Right renal pelvis (tissue), 4 donors: Measurements from ENCODE around the gene DET1. TPM values are rescaled to one million over a fixed set of nuclear protein-coding genes. Genes with fewer than 3 reads are reported as not detected.
"Not testable (repeated sequence)": the region's sequence is repeated elsewhere in the genome, so short reads cannot be mapped to it uniquely, and the experiment has no call there.

Source experiments
- DNase-seq, 4 donors: peaks; one replicate each; pipeline ENCODE4 v3.0.0-alpha.2; 2013; ENCODE audit warnings: low read depth in 4 of 4, low spot score in 3 of 4, missing footprints in 1 of 4
- polyA plus RNA-seq, 4 donors: library from polyadenylated mRNA; unstranded; fragments of 120-200 nt; gene quantifications; one replicate each; pipeline ENCODE4 v1.2.1, GENCODE V29; 2013; ENCODE audit not compliant: insufficient read length in 4 of 4

DET1 gene
- polyA plus RNA-seq, 4 donors: 12.0 to 15.0 (median 14.5) TPM

DNA sequence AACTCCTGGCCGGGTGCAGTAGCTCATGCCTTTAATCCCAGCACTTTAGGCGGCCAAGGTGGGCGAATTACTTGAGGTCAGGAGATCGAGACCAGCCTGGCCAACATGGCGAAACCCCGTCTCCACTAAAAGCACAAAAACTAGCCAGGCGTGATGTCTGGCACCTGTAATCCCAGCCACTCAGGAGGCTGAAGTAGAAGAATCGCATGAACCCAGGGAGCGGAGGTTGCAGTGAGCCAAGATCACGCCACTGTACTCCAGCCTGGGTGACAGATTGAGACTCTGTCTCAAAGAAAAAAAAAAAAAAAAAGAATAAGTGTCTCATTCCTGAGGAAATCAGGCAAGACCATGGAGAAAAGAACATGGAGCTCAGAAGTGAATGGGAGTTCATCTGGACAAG is 77.8 kb downstream of the DET1 start:
- not testable (repeated sequence) for DNase-seq

DNA sequence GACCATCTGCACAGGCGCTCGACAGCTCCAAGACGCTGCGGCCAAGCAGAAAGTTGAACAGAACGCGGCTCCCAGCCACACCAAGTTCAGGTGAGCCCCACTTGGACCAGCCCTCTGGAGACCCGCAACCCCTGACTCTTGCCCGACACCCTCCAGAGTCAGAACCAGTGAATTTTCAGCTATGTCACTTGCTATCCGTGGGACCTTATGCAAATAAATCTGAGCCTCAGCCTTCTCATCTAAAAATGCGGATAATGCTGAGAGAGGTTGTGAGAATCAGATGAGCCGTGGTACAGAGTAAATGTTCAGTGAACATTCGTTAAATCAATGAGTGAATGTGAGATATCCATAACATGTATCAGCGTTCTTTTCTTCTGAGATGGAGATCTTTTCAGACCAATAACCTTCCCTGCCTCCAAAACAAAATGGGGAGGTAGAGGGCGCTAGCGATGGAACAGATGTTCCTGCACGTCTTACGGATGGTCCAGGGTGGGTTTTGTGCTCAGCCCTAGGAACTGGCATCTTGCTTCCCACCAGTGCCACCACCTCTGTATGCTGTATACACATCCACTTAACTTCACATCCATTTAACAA is 78.4 kb downstream of the DET1 start:
- DNase-seq: no peak

DNA sequence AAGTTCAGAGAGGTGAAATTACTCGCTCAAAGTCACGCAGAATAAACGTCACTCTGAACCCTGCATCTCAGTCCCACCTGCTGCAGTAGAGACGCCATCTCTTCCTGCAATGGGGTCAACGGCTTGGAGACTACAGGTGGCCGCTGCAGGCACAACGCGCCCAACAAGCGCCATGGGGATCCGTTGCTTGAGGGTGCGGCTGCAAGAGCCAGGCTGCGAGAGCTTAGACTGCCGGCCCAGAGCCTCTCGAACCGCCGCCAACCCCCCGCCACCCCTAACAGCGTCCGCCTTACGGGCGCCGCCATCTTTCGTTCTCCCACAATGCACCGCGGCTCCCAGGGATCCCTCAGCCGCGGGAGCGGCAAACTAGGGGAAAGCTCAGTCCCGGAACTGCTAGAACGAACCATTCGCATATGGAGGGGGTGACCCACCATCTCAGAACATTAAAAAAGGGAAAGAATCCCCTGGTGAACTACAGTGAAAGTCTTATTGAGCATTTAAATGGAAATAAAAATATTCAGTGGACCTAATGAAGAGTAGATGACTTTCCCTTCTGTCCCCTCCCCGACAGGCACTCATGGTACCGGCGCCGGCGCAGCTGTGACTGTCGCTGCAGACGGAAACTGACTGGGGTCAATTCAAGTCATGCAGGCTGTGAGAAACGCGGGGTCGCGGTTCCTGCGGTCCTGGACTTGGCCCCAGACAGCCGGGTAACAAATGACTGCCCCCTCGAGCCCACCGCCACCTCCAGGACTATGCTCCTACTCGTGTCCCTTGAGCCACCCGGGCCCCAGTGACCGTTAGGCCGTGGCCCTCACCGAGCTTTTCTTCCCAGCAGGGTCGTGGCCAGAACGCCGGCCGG is 79.2 kb downstream of the DET1 start, which contains the start of the genes MRPL46 and MRPS11:
Gene MRPL46 (minus strand): TSS at position 316 of the 862 bp plus-strand sequence. CDS start 11 bp downstream, at position 305.
Gene MRPS11 (plus strand): TSS at position 636 of the 862 bp plus-strand sequence. CDS start 10 bp downstream, at position 646.
- DNase-seq: peak; percentile 84 to 90 (median 86)

DNA sequence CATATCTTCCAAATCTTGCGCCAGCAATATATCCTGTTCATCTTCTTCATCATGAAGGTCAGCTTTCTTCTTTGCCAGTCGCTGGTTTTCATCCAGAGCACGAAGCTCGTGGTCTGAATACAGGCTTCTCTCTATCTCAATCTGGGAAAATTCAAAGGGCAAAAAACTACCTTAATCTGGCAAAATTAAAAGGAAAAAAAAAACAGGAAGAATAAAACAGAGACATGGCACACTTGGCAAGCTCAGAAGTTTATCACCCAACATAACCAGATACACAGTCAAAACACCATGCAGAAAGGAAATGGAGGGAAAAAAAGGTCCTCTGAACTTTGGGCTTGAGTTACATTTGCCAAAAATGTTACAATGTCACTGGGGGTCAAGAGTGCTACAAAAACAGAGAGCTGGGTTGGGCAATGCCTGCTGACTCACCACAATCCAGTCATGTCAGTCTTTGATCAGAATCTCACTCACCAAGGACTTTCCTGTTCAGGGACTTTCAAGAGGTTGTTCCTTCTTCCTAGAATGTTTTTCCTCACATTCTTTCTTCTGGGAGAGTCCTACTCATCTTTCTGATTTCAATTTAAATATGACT is 80.8 kb downstream of the DET1 start:
- no peak for DNase-seq

DNA sequence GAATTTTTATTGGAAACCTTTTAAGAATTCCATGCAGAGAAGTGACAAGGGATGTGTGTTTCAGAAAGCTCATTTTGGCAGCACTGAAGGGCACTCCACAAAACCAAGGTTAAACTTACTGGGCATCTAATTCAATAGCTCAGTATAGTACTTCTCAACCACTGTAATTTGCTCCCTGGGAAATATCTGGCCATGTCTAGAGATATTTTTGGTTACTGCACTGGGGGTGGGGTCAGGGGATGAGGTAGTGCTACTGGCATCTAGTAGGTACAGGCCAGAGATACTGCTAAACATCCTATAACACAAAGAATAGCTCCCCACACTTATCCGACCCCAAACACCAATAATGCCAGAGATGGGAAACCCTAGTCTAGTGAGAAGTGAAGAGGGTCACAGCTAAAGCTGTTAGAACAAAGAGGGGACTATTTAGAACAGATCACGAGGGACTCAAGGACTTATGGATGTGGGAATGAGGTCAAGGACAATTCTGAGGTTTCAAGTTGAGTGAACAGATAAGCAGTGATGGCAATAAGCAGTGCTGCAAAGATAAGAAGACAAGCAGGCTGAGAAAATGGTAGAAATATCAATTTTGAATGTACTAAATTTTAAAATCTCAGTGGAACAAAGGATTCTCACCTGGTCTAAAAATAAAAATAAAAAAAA is 82.5 kb downstream of the DET1 start:
- no peak for DNase-seq

Other genes starting within 250 kb of the DET1 start
- 10 to 100 TPM; 29.9 to 32.2 (median 31.4) TPM for gene MRPL46, start 79.3 kb downstream of the DET1 start, polyA plus RNA-seq
- gene MRPS11, start 79.0 kb downstream of the DET1 start, polyA plus RNA-seq: 10 to 100 TPM; 40.7 to 46.9 (median 43.0) TPM
- gene AEN, start 74.7 kb upstream of the DET1 start, polyA plus RNA-seq: 1 to 10 TPM; 5.7 to 7.0 (median 6.6) TPM
- gene ISG20, start 92.3 kb upstream of the DET1 start, polyA plus RNA-seq: 1 to 10 TPM in 2 of 4 donors, under 1 TPM in 2; 0.39 to 1.8 (median 0.89) TPM